ENCODE measurements around the gene ATG4B. TPM values are rescaled to one million over a fixed set of nuclear protein-coding genes. Genes with fewer than 3 reads are reported as not detected.

ATG4B gene
- total and polyA plus RNA-seq, 9 donors, result 37.1 to 70.4 (median 53.3) TPM

- H3K4me1 ChIP-seq (ENCODE audit: insufficient read depth), result no peaks in the 10 kb centered on the region
- WGBS, 3 donors, result 91 to 93% (median 92%) methylated on average over 6 of the region's 6 CpGs
- H3K27ac ChIP-seq, result no peak overlapping the region
- TF ChIP-seq EP300 (IDR thresholded peaks at IDR 0.05) (no peak), POLR2A (IDR thresholded peaks at IDR 0.05) (no peak), CTCF (IDR thresholded peaks at IDR 0.05) (no peak)
- H3K27me3 ChIP-seq, result no peaks in the 10 kb centered on the region
- H3K9me3 ChIP-seq, result no peaks in the 10 kb centered on the region
- intact Hi-C loops (cut with DNase I), result no loop called here
- no peak for DNase-seq
- no peak overlapping the region for H3K4me3 ChIP-seq
- H3K36me3 ChIP-seq, result no peaks in the 10 kb centered on the region
These were observed 11.0 kb downstream of the ATG4B start for GRCh38 chr2:241648453-241648852.

- WGBS, 3 donors, result 79 to 85% (median 83%) methylated on average over 4 of the region's 4 CpGs
- intact Hi-C loops (cut with DNase I), result no loop called here
- H3K36me3 ChIP-seq, result no peaks in the 10 kb centered on the region
- H3K27ac ChIP-seq, result no peak overlapping the region
- no peaks in the 10 kb centered on the region for H3K27me3 ChIP-seq
- no peak for DNase-seq
- no peak overlapping the region for H3K4me3 ChIP-seq
- H3K4me1 ChIP-seq (ENCODE audit: insufficient read depth), result no peaks in the 10 kb centered on the region
- TF ChIP-seq POLR2A (IDR thresholded peaks at IDR 0.05), result no peak
- TF ChIP-seq CTCF (IDR thresholded peaks at IDR 0.05), result no peak
- no peak for TF ChIP-seq EP300 (IDR thresholded peaks at IDR 0.05)
- H3K9me3 ChIP-seq, result no peaks in the 10 kb centered on the region
These were observed 11.9 kb downstream of the ATG4B start for GRCh38 chr2:241649404-241649803.

- H3K27me3 ChIP-seq, result no peaks in the 10 kb centered on the region
- WGBS, 3 donors, result 91 to 93% (median 92%) methylated on average over 6 of the region's 6 CpGs
- no peak for DNase-seq
- no peaks in the 10 kb centered on the region for H3K9me3 ChIP-seq
- no peak overlapping the region for H3K27ac ChIP-seq
- no peaks in the 10 kb centered on the region for H3K4me1 ChIP-seq (ENCODE audit: insufficient read depth)
- H3K36me3 ChIP-seq, result no peaks in the 10 kb centered on the region
- no peak overlapping the region for H3K4me3 ChIP-seq
- TF ChIP-seq CTCF (IDR thresholded peaks at IDR 0.05) (no peak), POLR2A (IDR thresholded peaks at IDR 0.05) (no peak), EP300 (IDR thresholded peaks at IDR 0.05) (no peak)
- intact Hi-C loops (cut with DNase I), result loop anchor here in 2 of 4 donors (10.0 kb wide), 1 partner anchor 795 kb away; no protein-coding TSS in a partner anchor
These were observed 12.4 kb downstream of the ATG4B start for GRCh38 chr2:241649927-241650326.

GRCh38 chr2:241652142-241652541 is 14.6 kb downstream of the ATG4B start:
- no peak for DNase-seq
- no peak for TF ChIP-seq EP300 (IDR thresholded peaks at IDR 0.05)
- TF ChIP-seq POLR2A (IDR thresholded peaks at IDR 0.05), result no peak
- no peak for TF ChIP-seq CTCF (IDR thresholded peaks at IDR 0.05)
- H3K27me3 ChIP-seq, result no peaks in the 10 kb centered on the region
- no peak overlapping the region for H3K27ac ChIP-seq
- H3K4me1 ChIP-seq (ENCODE audit: insufficient read depth), result no peaks in the 10 kb centered on the region
- H3K9me3 ChIP-seq, result no peaks in the 10 kb centered on the region
- intact Hi-C loops (cut with DNase I), result loop anchor here in 2 of 4 donors (10.0 kb wide), 1 partner anchor 797 kb away; no protein-coding TSS in a partner anchor
- 95 to 97% (median 95%) methylated on average over 9 of the region's 9 CpGs for WGBS, 3 donors
- no peak overlapping the region for H3K4me3 ChIP-seq
- no peaks in the 10 kb centered on the region for H3K36me3 ChIP-seq

Data from ovary (tissue), 9 donors.